AG09319 (cell line): Measurements from ENCODE around the gene ACSL1.
"Not testable (repeated sequence)": the region's sequence is repeated elsewhere in the genome, so short reads cannot be mapped to it uniquely, and the experiment has no call there.

ENCODE experiments used
- DNase-seq: peaks from one replicate; pipeline ENCODE4 v3.0.0-alpha.2; 2010; ENCODE audit warnings: low read depth; ENCODE audit errors: extremely low read depth
- CTCF ChIP-seq: IDR thresholded peaks from 2 replicates; pipeline ENCODE4 v1.5.1; 2011; ENCODE audit warnings: low read depth, mild to moderate bottlenecking, inconsistent platforms, low read length, moderate library complexity

Gene ACSL1

DNA sequence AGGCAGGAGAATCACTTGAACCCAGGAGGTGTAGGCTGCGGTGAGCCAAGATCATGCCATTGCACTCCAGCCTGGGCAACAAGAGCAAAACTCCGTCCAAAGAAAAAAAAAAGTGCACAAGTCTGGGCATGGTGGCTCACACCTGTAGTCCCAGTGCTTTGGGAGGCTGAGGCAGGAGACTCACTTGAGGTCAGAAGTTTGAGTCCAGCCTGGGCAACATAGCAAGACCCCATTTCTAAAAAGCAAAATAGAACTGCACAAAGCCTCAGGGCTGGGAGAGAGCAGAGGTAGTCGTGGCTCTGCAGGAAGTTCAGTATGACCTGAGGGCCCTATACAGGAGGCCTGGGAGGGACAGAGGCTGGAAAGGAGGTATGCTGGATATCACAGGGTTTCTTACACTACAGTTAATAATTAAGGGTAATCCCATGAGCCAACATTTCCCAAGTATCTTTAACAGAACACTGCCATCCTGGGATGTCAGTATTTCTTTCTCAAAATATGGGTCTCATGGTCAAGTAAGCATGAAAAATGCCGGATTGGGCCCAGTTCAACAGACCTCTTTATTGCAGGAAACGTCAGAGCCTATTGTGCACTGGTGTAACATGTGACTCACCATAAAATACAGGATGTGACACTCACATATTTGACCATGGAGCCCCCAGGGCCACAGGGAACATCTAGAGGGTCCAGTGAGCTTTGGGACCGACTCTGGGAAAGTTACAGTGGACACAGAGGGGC, 37.8 kb downstream of the ACSL1 start:
- no peak for TF ChIP-seq CTCF
- DNase-seq, result peak; percentile 47

- no peak for TF ChIP-seq CTCF
- no peak for DNase-seq
Observed at GRCh38 chr4:184785813-184786212, 40.0 kb downstream of the ACSL1 start.

GRCh38 chr4:184784628-184785257, 41.0 kb downstream of the ACSL1 start:
- DNase-seq, result no peak
- TF ChIP-seq CTCF, result no peak

DNA sequence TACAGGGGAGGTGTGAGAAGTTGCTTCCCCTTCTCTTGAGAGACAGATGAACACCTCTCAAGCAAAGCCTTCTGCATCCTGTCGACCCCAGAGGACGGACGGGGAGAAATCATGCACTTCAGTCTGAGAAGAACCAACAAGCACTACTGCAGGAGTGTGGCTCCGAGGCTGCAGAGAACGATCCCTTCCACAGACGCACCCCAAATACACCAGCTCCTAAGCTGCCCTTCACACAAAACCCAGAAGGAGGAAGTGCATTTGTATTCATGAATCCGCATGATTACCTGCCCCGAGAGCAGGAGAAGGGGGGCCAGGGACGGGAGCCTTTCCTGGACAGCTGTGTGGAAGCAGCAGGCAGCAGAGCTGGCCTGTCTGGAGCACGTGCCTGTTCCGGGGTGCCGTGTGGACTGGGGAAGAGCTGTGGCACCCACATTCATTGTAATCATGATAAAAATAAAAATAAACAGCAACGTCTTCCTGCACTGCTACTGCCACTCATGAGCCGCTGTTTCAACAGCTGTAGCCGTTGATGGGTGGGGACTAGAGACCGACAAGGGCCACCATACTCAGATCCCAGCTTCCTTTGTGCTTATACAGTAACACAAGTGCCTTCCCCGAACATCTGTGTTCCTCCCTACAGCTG, 42.9 kb downstream of the ACSL1 start:
- DNase-seq, result no peak
- no peak for TF ChIP-seq CTCF

DNA sequence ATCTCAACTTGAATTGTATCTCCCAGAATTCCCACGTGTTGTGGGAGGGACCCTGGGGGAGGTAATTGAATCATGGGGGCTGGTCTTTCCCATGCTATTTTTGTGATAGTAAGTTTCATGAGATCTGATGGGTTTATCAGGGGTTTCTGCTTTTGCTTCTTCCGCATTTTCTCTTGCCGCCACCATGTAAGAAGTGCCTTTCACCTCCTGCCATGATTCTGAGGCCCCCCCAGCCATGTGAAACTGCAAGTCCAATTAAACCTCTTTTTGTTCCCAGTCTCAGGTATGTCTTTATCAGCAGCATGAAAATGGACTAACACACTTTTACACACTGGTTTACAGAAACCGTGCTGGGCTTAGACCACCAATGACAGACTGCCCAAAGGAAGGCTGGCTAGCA, 46.6 kb downstream of the ACSL1 start:
- not testable (repeated sequence) for DNase-seq

- no peak for TF ChIP-seq CTCF
Observed at GRCh38 chr4:184778325-184778724, 47.4 kb downstream of the ACSL1 start.

GRCh38 chr4:184776821-184777220, 48.9 kb downstream of the ACSL1 start:
- no peak for DNase-seq
- TF ChIP-seq CTCF, result no peak

More at GRCh38 chr4:184778325-184778724, 47.4 kb downstream of the ACSL1 start:
- DNase-seq, result no peak
